GM21367 (cell line): ENCODE measurements around the gene ST13.
"Not testable (repeated sequence)": the region's sequence is repeated elsewhere in the genome, so short reads cannot be mapped to it uniquely, and the experiment has no call there.

Experiments used
- ATAC-seq: cut with Tn5 transposase; IDR thresholded peaks from one replicate; pipeline ENCODE4 v1.9.1; 2021; ENCODE audit not compliant: unreplicated experiment

ST13 gene

DNA sequence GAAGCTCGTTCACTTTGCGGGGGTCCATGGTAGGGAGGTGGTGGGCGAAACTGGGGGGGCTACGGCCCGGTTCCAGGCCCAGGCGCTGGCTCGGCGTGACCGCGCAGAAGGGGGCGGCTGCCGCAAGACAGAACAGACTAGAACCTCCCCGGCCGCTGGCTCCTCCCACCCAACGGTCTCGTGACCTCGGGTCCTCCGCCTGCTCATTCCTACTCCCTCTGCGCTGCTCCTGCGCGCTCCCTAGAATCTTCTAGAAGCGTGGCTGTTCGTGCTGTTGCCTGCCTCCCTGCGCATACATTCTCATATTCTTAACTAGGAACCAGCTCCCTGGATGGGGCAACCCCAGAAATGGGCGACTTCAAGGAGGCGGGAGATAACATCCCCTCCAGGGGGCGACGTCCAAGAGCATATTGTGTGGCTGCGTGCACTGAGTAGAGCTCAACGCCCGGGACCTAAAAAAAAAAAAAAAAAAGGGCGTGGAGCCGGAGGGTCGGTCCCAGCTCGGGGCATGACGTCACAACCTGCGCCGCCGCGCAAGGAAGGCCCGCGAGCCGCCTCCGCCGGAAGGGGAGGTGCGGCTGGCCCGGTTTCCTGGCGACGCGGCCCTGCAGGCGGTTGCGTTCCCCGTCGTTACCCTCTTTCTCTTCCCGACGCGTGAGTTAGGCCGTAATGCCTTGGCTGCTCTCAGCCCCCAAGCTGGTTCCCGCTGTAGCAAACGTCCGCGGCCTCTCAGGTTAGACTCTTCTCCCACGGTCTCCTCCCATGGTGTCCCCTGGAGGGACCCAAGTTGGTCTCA, at the start of gene ST13, which contains the start of gene XPNPEP3:
ST13 (minus strand) TSS at position 127 of the 796 bp plus-strand sequence; CDS start at position 28, 99 bp downstream.
XPNPEP3 (plus strand) TSS at position 636 of the 796 bp plus-strand sequence; CDS start at position 670, 34 bp downstream.
- peak; percentile 68 for ATAC-seq

DNA sequence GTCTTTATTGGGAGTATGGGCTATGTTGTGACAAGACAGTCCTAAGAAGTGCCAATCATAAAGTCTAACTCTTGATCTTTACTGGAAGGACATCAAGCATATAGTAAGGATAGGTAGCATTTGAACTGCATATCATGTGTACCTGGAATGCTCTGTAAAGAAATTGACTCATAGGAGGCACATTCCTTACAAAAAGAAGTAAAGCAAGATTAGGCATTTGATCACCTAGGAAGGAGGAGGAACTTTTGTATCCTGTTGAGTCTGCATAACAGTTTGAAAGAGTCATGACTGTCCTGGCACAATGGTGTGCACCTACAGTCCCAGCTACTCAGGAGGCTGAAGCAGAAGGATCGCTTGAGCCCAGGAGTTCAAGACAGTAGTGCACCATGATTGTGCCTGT, 47.7 kb upstream of the ST13 start:
- ATAC-seq, result no peak

DNA sequence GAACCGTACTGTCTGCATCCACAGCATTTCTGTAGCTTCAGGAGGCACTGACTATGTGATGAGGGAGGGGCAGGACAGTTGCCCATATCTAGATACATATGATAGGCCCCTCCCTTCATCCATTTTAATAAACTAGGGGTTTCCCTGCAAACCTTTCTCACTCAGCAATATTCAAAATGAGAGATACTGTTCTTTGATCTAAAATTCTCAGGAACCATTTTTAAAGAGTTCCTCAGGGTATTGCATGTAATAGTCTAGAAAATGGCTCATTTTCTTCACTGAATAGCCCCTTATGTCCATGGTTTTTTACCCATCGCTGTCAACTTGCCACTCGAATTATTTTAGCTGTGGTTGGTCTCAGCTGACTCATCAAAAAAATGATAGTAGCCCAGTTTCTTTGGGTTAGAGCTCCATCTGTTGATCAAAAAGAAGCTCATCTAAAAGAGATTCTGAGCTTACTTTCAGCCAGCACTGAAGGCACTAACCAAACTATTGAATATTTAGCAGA, 42.5 kb upstream of the ST13 start:
- no peak for ATAC-seq

DNA sequence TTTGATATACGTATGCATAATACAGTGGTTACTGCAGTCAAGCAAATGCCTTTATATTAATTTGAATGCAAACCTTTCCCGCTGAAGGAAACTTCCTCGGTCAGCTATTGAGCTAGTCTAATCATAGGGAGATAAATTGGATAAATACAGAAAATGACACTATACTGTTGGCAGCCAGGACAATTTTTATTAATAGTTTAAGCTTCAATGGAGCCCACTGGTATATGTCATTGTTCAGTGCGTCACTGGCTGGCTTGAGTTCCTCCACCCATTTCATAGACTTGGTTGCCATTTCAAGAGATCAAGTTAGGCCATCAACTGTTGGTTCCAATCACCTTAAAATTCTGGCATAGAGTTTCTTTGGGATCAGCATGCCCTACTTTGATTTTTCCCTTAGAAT, 38.0 kb upstream of the ST13 start:
- no peak for ATAC-seq

DNA sequence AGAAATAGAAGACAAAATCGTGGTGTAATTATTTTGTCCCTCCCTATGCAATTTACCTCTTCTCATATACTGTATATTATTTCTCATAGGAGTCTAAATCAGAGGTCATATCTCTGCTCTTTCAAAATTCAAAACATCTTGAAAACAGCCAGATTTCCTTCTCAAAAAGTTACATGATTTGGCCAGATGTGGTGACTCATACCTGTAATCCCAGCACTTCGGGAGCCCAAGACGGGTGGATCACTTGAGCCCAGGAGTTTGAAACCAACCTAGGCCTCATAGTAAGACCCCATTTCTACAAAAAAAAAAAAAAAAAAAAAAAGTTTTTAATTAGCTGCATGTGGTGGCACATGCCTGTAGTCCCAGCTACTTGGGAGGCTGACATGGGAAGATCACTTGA, 34.4 kb upstream of the ST13 start:
- ATAC-seq, result no peak

DNA sequence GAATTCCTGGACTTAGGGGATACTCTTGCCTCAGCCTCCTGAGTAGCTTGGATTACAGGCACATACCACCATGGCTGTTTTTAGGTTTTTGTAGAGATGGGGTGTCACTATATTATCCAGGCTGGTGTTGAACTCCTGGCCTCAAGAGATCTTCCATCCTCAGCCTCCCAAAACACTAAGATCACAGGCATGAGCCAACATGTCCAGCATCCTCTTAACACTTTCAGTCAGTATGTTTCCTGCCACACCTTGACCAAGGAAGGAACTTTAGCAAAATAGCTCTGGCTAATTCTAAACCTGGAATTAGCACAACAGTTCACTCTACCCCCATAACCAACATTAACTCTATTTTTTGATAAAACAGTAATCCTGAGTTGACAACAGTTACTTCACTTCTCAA, 32.7 kb upstream of the ST13 start:
- no peak for ATAC-seq

DNA sequence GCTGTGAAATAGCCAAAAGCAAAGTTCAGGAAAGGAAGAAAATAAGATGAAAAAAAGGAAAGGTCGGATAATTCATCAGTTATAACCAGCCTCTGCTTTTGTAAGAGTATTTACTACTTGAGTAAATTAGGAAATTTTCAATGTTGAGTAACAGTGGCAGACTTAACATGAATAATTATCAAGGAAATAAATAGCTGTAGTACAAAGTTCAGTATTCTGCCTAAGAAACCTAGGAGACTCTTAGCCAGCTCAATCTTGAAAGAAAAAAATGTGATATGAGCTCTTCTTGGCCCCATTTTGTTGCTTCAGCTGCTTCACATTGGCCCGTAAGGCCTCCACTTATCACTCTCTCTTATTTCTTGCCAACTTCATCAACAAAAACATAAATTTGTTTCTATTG, 22.5 kb upstream of the ST13 start:
- no peak for ATAC-seq

DNA sequence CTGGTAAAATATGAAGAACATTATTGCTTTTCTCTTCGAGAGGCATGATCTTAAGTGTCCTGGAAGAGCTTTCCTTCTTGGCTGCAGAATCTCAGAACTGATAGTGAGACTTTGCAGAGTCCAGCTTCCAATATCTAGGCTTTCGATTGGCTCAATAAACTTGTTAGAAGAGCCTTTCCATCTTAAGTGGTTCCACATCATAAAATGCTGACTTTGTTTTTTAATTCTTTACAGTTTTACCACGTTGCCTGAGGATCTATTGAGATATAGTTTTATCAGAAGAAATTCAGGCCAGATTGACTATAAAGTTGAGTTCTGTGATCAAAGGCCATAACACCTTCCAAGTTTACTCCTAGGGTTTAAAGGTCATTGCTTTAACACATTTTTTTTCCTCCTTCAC, 21.0 kb upstream of the ST13 start:
- ATAC-seq, result no peak

DNA sequence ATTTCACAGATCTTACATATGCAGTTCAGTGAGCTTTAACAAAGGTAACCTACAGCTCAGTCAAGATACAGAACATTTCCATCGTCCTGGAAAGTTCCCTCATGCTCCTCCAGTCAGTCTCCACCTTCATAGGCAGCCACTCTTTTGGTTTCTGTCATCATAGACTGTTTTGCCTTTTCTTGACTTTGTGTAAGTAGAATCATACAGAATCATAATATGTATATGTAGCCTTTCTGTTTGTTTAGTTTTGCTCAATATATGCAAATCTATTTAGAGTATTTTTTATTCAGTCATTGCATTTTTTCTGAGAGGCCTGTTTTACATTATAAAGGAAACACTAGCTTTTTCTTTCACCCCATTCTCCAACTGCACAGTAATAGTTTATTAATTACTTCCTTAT, 20.5 kb upstream of the ST13 start:
- ATAC-seq, result no peak

DNA sequence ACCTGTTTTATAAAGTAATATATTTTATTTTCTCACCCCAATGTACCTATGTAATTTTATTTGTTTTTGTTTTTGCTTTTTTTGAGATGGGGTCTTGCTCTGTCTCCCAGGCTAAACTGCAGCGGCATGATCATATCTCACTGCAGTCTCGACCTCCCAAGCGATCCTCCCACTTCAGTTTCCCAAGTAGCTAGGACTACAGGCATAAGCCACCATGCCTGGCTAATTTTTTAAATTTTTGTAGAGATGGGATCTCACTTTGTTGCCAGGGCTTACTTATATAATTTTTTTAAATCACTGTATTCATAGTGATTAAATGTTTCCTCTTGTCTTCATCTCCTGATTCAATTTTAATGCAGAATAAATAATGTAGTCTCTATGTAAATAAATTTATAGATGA, 18.7 kb upstream of the ST13 start:
- no peak for ATAC-seq

DNA sequence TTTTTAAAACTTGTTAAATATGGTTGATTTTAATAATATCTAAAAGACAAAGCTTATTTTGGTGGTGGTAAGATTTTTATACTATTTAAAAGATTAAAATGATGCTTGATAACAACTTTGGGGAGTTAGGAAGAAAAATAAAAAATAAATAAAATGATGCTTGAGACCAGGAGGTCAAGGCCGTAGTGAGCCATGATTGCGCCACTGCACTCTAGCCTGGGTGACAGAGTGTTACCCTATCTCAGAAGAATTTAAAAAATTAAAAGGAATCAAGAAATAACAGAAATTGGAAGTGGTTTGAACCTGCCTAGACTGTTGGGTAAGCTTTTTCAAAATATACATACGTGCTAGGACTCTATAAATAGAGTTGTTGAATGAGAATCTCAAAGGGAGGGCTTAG, 17.6 kb upstream of the ST13 start:
- no peak for ATAC-seq

DNA sequence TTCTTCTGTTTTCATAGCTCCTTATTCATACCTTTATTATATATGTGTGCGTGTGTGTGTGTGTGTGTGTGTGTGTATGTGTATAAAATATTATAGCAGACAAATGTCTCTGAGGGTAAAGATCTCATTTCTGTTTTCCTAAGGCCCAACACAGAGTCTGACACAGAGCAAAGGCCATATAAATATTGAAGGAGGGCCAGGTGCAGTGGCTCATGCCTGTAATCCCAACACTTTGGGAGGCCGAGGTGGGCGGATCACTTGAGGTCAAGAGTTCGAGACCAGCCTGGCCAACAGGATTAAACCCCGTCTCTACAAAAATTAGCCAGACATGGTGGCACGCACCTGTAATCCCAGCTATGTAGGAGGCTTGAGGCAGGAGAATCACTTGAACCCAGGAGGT, 11.9 kb upstream of the ST13 start:
- not testable (repeated sequence) for ATAC-seq

DNA sequence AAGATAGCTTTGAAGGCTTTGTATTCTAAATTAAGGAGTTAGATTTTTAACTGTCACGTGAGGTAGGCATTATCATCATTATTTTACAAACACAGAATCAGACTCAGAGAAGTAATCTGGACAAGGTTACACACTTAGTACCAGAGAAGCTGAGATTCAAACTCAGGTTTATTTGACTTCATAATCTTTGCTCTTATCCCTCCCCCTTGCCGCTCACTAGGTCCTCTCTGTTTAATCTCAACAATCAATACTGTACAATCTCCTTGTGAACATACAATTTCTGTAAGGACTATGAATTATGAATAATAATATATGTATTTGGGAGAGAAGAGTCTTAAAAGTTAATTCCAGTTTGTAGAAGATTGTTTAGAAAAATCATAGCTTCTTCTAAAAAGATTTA, 10.7 kb upstream of the ST13 start:
- ATAC-seq, result no peak

DNA sequence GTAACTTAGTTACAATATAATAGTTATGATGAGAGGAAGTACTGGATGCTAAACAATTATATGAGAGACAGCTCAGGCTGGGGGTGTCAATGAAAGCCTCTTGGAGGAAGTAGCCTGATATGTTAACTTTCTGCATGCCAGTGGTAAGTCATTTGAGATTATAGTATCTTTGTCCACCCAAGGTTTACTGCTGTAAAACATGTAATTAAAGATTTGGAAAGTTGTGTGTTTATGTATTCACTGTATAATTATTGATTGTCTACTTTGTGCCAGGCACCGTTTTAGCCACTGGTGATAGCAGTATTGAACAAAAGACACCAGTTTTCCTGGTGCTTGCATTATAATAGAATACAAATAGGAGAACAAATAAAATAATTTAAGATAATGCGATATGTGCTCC, 6.1 kb upstream of the ST13 start:
- ATAC-seq, result no peak

DNA sequence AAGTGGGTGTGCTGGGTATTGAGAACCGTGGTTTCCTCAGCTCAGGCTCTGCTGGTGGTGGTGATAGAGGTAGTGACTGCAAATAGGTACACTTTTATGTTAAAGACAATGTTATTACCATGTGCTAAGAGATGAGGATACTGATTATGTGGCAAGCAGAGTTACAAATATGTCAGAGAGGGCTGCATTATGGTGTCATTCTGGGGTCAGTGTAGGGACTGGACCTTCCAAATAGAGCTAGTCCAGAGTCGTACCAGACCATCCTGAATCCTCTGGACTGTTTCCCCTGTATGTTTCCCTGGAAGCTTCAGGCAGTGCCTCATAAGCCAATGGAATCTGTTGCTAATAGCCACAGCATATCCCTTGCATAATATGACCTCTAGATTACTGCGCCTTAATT, 5.6 kb upstream of the ST13 start, which contains the start of gene DNAJB7:
DNAJB7 (minus strand) TSS at position 101 of the 400 bp plus-strand sequence. CDS start 119 bp downstream, outside the sequence.
- no peak for ATAC-seq

DNA sequence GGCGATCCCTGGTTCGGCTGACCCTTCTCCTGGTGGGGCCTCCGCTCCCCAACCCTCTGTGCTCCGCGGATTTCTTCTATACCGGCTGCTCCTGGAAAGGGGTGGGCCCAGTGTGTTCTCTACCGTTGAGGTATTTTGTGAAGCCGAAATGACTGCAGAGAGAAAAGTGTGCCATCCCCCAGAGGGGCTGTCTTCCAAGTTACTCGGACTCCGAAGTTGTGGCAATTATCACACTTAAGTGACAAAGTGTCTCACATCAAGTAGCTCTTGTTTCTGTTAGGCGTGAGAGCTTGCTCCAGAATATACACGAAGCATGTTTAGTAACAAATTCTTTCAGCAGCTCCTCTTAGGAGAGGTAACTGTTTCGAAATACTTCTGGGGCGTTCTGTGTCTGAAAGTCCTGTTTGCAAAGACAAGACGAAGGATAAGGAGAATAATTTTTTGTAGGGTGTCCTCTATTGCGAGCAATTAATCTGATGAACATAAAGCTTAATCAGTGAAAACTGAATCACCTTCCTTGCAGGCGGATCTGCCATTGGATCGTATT, 943 bp upstream of the ST13 start:
- ATAC-seq, result no peak

DNA sequence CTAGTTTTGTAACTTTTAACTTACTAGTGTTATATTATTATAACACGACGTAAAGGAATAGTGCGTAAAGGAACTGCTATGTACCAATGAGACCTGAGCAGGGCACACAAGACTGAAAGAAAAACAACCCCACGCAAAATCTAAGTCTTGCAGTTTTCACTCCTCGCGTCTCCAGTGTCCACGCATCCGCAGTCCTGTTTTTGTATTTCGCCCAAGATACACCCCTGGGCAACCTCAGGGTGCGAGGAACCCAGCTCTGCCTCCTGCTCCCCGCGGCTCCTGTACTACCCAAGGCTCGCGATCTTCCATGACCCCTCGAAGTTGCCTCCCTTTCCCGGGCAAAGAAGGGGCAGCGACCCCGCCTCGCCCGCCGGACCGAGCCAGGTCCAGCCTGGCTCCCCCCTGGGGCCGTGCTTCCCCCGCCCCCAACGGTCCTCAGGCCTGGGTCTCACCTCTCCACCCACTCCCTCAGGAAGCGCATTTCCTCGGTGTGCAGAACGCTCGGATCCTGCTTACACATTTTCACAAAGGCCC, 393 bp downstream of the ST13 start:
- peak; percentile 19 for ATAC-seq

DNA sequence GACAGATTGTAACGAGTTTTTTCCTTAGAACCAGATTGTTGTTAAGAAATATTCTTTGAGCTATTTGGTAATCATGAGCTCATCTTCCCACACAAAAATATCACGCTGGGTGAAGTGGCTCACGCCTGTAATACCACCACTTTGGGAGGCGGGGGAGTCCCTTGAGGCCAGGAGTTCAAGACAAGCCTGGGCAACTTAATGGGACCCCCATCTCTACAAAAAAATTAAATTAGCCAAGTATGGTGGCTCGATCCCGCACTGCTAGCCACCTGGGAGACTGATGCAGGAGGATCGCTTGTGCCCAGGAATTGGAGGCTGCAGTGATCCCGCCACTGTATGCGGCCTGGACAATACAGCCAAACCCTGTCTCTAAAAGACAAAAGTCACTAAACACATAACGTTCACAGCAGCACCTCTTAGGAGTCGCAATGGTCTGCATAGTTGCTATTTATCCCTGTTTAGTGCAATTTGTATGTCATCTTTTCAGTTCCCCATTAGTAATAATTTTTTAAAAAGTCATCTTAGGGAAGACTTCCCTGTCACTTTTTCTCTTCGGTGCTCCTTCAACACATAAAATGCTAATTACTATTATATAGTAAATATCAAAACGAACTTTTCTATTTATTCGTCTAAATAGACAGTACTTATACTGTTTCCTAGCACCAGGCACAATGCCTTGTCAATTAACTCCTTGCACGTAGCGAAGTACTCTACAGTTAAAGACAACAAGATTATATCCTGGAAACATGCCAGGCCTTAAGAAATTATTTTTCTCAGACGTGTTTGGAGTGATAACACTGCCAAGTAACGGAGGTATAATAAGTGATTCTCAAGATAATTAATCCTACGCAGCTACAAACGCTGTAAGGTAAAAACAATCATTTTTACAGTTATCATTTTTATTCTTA, 1.1 kb downstream of the ST13 start:
- no peak for ATAC-seq

DNA sequence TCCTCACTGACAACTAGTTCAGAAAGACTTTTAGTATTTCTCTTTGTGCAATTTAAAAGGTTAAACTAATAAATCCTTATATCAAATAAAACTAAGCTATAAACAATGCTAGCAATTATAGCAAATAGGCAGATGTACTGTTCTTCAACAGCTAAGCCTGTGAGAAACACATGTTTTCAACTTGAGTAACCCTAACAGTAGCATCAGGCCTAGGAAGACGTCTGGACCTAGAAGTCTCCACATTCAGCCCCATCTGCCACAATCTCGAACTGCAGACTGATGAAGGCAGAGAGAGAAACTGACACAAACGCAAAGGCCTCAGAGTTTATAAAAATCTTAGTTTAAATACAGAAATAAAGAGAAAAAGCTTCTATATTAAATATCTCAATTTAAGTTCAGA, 2.5 kb downstream of the ST13 start:
- ATAC-seq, result no peak

DNA sequence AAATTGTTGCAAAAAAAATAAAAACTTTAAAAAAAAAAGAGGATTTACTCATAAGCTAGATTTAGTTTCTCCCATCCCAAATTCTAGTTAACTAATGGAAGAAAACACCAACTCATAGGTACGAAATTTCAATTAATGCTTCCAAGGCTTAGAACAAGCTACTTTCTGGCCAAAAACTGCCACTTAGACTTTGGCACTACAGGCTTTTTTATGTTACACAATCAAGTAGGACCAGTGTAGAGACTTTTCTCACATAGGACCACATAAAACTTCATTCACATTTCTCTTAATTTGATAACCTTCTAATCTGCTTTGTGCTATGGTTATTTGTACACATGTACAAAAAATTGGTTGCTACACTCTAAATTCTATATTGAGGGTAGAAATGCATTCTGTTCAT, 3.1 kb downstream of the ST13 start:
- no peak for ATAC-seq

DNA sequence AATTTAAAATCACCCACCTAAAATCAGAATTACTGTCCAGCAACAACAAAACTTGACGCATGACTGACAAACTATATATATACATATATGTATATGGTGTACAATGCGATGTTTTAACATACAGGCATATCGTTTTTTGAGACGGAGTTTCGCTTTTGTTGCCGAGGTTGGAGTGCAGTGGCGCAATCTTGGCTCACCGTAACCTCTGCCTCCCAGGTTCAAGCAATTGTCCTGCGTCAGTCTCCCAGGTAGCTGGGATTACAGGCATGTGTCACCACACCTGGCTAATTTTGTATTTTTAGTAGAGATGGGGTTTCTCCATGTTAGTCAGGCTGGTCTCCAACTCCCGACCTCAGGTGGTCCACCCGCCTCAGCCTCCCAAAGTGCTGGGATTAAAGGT, 10.6 kb downstream of the ST13 start:
- not testable (repeated sequence) for ATAC-seq
